Measurements from ENCODE around the gene CAMSAP1. TPM values are rescaled to one million over a fixed set of nuclear protein-coding genes. Genes with fewer than 3 reads are reported as not detected.
"Not testable (repeated sequence)": the region's sequence is repeated elsewhere in the genome, so short reads cannot be mapped to it uniquely, and the experiment has no call there.

Gene CAMSAP1
- total RNA-seq, 5 donors from 2014 or later (not counting 1 experiment from before 2014, with no cell fraction given), result 25.6 to 38.7 (median 35.6) TPM

DNA sequence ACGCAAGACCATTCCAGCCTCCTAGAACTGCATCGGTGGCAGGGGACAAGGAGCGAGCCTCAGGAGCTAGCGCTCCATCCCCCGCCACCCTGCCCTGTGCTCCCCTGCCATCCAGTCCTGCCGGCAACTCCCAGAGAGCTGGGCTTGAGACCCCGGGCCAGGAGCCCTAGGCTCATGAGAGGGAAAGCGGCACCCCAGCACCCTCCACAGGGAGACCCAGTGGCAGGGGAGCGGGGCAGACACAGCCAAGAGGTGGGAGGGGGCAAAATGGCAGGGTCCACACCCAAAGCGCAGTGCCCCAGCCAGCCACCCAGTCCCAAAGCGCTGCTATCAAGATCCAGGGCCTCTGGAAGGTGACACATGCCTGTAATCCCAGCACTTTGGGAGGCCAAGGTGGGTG is 41.1 kb upstream of the CAMSAP1 start:
- H3K4me1 ChIP-seq (ENCODE audit: control insufficient read depth in 1 of 2, extremely low read depth in 1 of 2, insufficient read depth in 2 of 2, low read length in 2 of 2), result no peaks in the 10 kb centered on the region
- no peak overlapping the region for H3K4me3 ChIP-seq (ENCODE audit: control insufficient read depth in 1 of 2, extremely low read depth in 1 of 2, low read length in 1 of 2)
- H3K36me3 ChIP-seq (ENCODE audit: control insufficient read depth in 2 of 2, extremely low read depth in 1 of 2, insufficient read depth in 1 of 2, low read length in 1 of 2), result peaks cover 38 to 55% of the 10 kb centered on the region in 2 donors
- Mint-ChIP-seq H3K36me3 (peaks cover 60% of the 10 kb centered on the region), H3K4me3 (no peak overlapping the region), H3K27ac (no peak overlapping the region), H3K27me3 (no peaks in the 10 kb centered on the region), H3K9me3 (no peaks in the 10 kb centered on the region), H3K4me1 (peaks cover 0 to 8% (median 0%) of the 10 kb centered on the region in 3 donors)
- ChIA-PET CTCF (interaction anchor here in 1 of 2 donors (0.8 kb wide), 1 partner anchor 18 kb away, joined by 3 read pairs; no protein-coding TSS in a partner anchor), POLR2A (no interaction called here)
- DNase-seq, result no peak
- H3K27me3 ChIP-seq (replicated peaks in 1 of 2; ENCODE audit: control insufficient read depth in 2 of 2, extremely low read depth in 1 of 2, insufficient read depth in 2 of 2, low read length in 1 of 2), result no peaks in the 10 kb centered on the region
- no peak overlapping the region for H3K27ac ChIP-seq (ENCODE audit: low read length)
- no peak for ATAC-seq (replicated peaks in 1 of 4)
- H3K9me3 ChIP-seq, result no peaks in the 10 kb centered on the region
- 96% methylated on average over 5 of the region's 11 CpGs for WGBS (ENCODE audit: insufficient coverage)

DNA sequence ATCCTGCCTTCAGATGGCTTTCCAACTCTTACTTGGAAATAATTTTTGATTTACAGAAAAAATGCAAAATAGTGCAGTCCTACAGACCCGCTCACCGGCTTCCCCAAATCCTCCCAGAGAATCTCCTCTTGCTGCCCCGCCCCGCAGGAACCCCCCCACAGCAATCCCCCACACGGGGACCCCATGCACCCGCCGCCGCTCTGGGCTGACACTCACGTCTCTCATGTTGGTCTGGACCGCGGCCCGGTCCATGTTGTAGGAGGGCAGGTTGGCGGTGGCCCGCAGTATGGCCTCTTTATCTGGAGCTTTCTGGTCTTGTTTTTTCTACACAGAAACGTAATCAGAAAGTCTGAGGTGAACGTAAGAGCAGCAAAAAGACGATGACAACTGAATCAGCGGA is 40.2 kb upstream of the CAMSAP1 start:
- no peak overlapping the region for H3K4me3 ChIP-seq (ENCODE audit: control insufficient read depth in 1 of 2, extremely low read depth in 1 of 2, low read length in 1 of 2)
- Mint-ChIP-seq H3K27me3 (no peaks in the 10 kb centered on the region), H3K36me3 (peaks cover 63% of the 10 kb centered on the region), H3K9me3 (no peaks in the 10 kb centered on the region), H3K4me3 (no peak overlapping the region), H3K4me1 (peaks cover 0 to 8% (median 0%) of the 10 kb centered on the region in 3 donors), H3K27ac (no peak overlapping the region)
- H3K4me1 ChIP-seq (ENCODE audit: control insufficient read depth in 1 of 2, extremely low read depth in 1 of 2, insufficient read depth in 2 of 2, low read length in 2 of 2), result no peaks in the 10 kb centered on the region
- CTCF ChIA-PET, result no interaction called here
- POLR2A ChIA-PET, result no interaction called here
- H3K27ac ChIP-seq (ENCODE audit: low read length), result no peak overlapping the region
- H3K27me3 ChIP-seq (replicated peaks in 1 of 2; ENCODE audit: control insufficient read depth in 2 of 2, extremely low read depth in 1 of 2, insufficient read depth in 2 of 2, low read length in 1 of 2), result no peaks in the 10 kb centered on the region
- no peak for ATAC-seq (replicated peaks in 1 of 4)
- 97% methylated on average over 9 of the region's 18 CpGs for WGBS (ENCODE audit: insufficient coverage)
- H3K36me3 ChIP-seq (ENCODE audit: control insufficient read depth in 2 of 2, extremely low read depth in 1 of 2, insufficient read depth in 1 of 2, low read length in 1 of 2), result peaks cover 35 to 57% of the 10 kb centered on the region in 2 donors
- no peaks in the 10 kb centered on the region for H3K9me3 ChIP-seq
- no peak for DNase-seq

DNA sequence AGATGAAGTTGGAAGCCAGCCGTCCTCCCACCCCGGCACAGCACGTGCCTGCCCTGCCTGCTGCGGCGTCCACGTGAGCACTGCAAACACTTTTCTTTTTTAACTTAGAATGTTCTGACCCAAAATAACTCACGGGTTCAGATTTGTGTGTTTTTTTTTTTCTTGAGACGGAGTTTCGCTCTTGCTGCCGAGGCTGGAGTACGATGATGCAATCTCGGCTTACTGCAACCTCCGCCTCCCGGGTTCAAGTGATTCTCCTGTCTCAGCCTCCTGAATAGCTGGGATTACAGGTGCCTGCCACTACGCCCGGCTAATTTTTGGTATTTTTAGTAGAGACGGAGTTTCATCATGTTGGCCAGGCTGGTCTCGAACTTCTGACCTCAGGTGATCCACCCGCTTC is 39.8 kb upstream of the CAMSAP1 start:
- H3K27ac ChIP-seq (ENCODE audit: low read length); H3K4me1 Mint-ChIP-seq; ATAC-seq (replicated peaks in 1 of 4); POLR2A ChIA-PET; DNase-seq; CTCF ChIA-PET; H3K4me1 ChIP-seq (ENCODE audit: control insufficient read depth in 1 of 2, extremely low read depth in 1 of 2, insufficient read depth in 2 of 2, low read length in 2 of 2); H3K27me3 ChIP-seq (replicated peaks in 1 of 2; ENCODE audit: control insufficient read depth in 2 of 2, extremely low read depth in 1 of 2, insufficient read depth in 2 of 2, low read length in 1 of 2); H3K27ac Mint-ChIP-seq; H3K9me3 Mint-ChIP-seq; H3K27me3 Mint-ChIP-seq; H3K4me3 ChIP-seq (ENCODE audit: control insufficient read depth in 1 of 2, extremely low read depth in 1 of 2, low read length in 1 of 2); H3K9me3 ChIP-seq; H3K4me3 Mint-ChIP-seq: not testable (repeated sequence)
- WGBS (ENCODE audit: insufficient coverage), result 97% methylated on average over 10 of the region's 19 CpGs
- peaks cover 31 to 52% of the 10 kb centered on the region in 2 donors for H3K36me3 ChIP-seq (ENCODE audit: control insufficient read depth in 2 of 2, extremely low read depth in 1 of 2, insufficient read depth in 1 of 2, low read length in 1 of 2)
- peaks cover 60% of the 10 kb centered on the region for H3K36me3 Mint-ChIP-seq

DNA sequence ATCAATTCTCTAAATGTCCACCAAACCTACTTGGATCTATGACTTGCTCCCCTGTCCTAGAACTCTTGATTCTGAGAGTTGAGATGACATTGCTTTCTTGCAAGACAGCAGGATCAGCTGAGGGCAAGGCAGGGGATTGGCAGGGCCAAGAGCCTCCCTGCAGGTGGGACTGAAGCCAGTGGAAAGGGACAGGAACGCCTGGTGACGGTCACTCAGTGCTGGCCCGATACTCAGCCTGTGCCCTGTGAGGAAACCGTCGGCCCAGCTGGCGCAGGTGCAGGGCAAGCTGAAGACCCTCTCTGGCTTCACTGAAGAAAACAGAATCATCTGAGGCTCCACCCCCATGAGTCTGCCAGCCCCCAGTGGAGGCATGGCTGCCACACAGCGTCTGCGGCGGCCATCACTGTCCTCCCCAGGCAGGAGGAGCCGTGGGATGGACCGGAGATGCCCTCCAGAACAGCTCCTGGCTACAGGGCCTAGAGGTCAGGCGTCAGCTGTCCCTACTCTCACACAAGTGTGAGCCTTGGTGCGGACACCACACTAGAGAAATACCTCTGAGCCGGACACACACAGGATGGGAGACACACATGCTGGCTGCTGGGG is 39.1 kb upstream of the CAMSAP1 start:
- Mint-ChIP-seq H3K36me3 (peaks cover 62% of the 10 kb centered on the region), H3K27me3 (no peaks in the 10 kb centered on the region)
- H3K36me3 ChIP-seq (ENCODE audit: control insufficient read depth in 2 of 2, extremely low read depth in 1 of 2, insufficient read depth in 1 of 2, low read length in 1 of 2), result peaks cover 29 to 55% of the 10 kb centered on the region in 2 donors

DNA sequence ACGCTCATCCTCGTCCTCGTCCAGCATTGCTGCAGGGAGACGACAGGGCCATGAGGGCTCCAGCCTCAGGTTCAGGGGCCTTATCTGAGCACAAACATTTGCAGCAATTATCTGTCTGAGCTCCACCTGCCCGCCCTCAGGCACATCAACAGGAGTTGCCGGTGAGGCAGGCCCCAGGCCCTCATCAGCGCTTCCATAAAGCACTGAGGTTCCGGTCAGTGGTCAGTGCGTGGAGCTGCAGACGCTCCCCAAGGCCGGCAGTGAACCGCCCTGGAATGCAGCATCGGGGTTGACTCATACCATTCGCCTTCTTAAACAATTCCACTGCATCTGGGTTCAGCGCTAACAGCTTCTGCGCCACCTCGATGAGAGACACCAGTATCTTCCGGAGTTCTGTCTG is 38.6 kb upstream of the CAMSAP1 start:
- CTCF ChIA-PET, result no interaction called here
- no peak for ATAC-seq (replicated peaks in 1 of 4)
- no peak overlapping the region for H3K4me3 Mint-ChIP-seq
- Histone ChIP-seq H3K4me3 (ENCODE audit: control insufficient read depth in 1 of 2, extremely low read depth in 1 of 2, low read length in 1 of 2) (no peak overlapping the region), H3K27me3 (replicated peaks in 1 of 2; ENCODE audit: control insufficient read depth in 2 of 2, extremely low read depth in 1 of 2, insufficient read depth in 2 of 2, low read length in 1 of 2) (no peaks in the 10 kb centered on the region), H3K36me3 (ENCODE audit: control insufficient read depth in 2 of 2, extremely low read depth in 1 of 2, insufficient read depth in 1 of 2, low read length in 1 of 2) (peaks cover 27 to 55% of the 10 kb centered on the region in 2 donors), H3K27ac (ENCODE audit: low read length) (no peak overlapping the region), H3K9me3 (no peaks in the 10 kb centered on the region), H3K4me1 (ENCODE audit: control insufficient read depth in 1 of 2, extremely low read depth in 1 of 2, insufficient read depth in 2 of 2, low read length in 2 of 2) (no peaks in the 10 kb centered on the region)
- no peak overlapping the region for H3K27ac Mint-ChIP-seq
- WGBS (ENCODE audit: insufficient coverage), result 95% methylated on average over 14 of the region's 18 CpGs
- no peaks in the 10 kb centered on the region for H3K27me3 Mint-ChIP-seq
- peaks cover 0 to 8% (median 0%) of the 10 kb centered on the region in 3 donors for H3K4me1 Mint-ChIP-seq
- no peaks in the 10 kb centered on the region for H3K9me3 Mint-ChIP-seq
- POLR2A ChIA-PET, result interaction anchor here in 1 of 2 donors (0.6 kb wide), 1 partner anchor 40 kb away, joined by 3 read pairs; no protein-coding TSS in a partner anchor
- no peak for DNase-seq
- H3K36me3 Mint-ChIP-seq, result peaks cover 62% of the 10 kb centered on the region

More for the DNA sequence above, 39.1 kb upstream of the CAMSAP1 start:
- H3K27me3 ChIP-seq (replicated peaks in 1 of 2; ENCODE audit: control insufficient read depth in 2 of 2, extremely low read depth in 1 of 2, insufficient read depth in 2 of 2, low read length in 1 of 2), result no peaks in the 10 kb centered on the region
- Mint-ChIP-seq H3K9me3 (no peaks in the 10 kb centered on the region), H3K27ac (no peak overlapping the region), H3K4me1 (peaks cover 0 to 8% (median 0%) of the 10 kb centered on the region in 3 donors), H3K4me3 (no peak overlapping the region)
- no peak for DNase-seq
- POLR2A ChIA-PET, result interaction anchor here in 1 of 2 donors (0.6 kb wide), 1 partner anchor 40 kb away, joined by 3 read pairs; no protein-coding TSS in a partner anchor
- CTCF ChIA-PET, result no interaction called here
- WGBS (ENCODE audit: insufficient coverage), result 96% methylated on average over 10 of the region's 14 CpGs
- H3K4me3 ChIP-seq (ENCODE audit: control insufficient read depth in 1 of 2, extremely low read depth in 1 of 2, low read length in 1 of 2), result no peak overlapping the region
- H3K9me3 ChIP-seq, result no peaks in the 10 kb centered on the region
- ATAC-seq (replicated peaks in 1 of 4), result no peak
- no peaks in the 10 kb centered on the region for H3K4me1 ChIP-seq (ENCODE audit: control insufficient read depth in 1 of 2, extremely low read depth in 1 of 2, insufficient read depth in 2 of 2, low read length in 2 of 2)
- no peak overlapping the region for H3K27ac ChIP-seq (ENCODE audit: low read length)

DNA sequence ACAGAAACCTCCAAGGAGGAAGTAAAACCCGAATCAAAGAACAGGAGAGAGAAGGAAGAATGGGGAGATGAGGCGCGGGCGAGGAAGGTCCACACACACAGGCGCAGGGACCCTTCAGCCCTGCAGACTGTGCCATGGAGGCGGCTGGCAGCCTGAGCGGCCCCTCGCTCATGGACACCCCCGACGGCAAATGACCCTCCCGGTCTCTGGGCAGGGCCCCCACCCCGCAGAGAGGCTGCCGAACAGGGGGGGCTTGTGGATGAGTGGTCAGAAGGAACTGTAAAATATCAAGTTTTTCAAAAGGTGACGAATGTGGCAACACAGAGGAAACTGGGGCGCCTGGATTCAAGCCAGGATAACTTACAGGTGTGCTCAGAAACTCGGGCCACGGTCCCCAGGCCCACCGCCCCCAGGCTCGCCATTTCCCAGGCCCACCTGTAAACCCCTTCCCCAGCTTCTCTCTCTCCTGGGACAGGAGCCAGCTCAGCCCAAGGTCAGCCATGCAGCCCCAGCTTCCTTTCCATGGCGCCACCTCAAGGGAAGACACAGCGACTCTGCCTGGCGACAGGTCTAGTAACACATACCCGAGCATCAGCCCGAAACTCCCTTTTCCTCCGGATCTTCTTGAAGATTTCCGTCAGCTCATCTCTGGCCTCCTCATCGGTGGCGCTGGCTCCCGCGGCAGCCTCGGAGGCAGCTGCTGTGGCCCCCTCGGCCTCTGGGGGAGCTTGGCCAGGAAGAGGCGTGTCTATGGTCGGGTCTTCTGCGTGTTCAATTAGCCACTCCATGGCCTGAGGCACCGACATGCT is 37.3 kb upstream of the CAMSAP1 start:
- DNase-seq, result no peak
- WGBS (ENCODE audit: insufficient coverage), result 94% methylated on average over 23 of the region's 36 CpGs
- Histone ChIP-seq H3K4me1 (ENCODE audit: control insufficient read depth in 1 of 2, extremely low read depth in 1 of 2, insufficient read depth in 2 of 2, low read length in 2 of 2) (peaks cover 0 to 3% of the 10 kb centered on the region in 2 experiments), H3K36me3 (ENCODE audit: control insufficient read depth in 2 of 2, extremely low read depth in 1 of 2, insufficient read depth in 1 of 2, low read length in 1 of 2) (peaks cover 27 to 48% of the 10 kb centered on the region in 2 donors), H3K27ac (ENCODE audit: low read length) (no peak overlapping the region), H3K9me3 (no peaks in the 10 kb centered on the region), H3K27me3 (replicated peaks in 1 of 2; ENCODE audit: control insufficient read depth in 2 of 2, extremely low read depth in 1 of 2, insufficient read depth in 2 of 2, low read length in 1 of 2) (no peaks in the 10 kb centered on the region), H3K4me3 (ENCODE audit: control insufficient read depth in 1 of 2, extremely low read depth in 1 of 2, low read length in 1 of 2) (no peak overlapping the region)
- H3K9me3 Mint-ChIP-seq, result no peaks in the 10 kb centered on the region
- CTCF ChIA-PET, result no interaction called here
- POLR2A ChIA-PET, result no interaction called here
- ATAC-seq (replicated peaks in 1 of 4), result no peak
- H3K4me1 Mint-ChIP-seq, result peaks cover 0 to 9% (median 0%) of the 10 kb centered on the region in 3 donors
- no peak overlapping the region for H3K4me3 Mint-ChIP-seq
- H3K27me3 Mint-ChIP-seq, result no peaks in the 10 kb centered on the region
- no peak overlapping the region for H3K27ac Mint-ChIP-seq
- H3K36me3 Mint-ChIP-seq, result peaks cover 59% of the 10 kb centered on the region
